ENCODE measurements around the gene PPP6R2.

GRCh38 chr22:50361688-50362087 is 18.6 kb downstream of the PPP6R2 start:
- TF ChIP-seq EP300 (conservative IDR thresholded peaks at IDR 0.05; ENCODE audit: poor library complexity, severe bottlenecking) (no peak), REST (IDR thresholded peaks at IDR 0.05; ENCODE audit: borderline replicate concordance) (no peak), CTCF (IDR thresholded peaks at IDR 0.05; ENCODE audit: poor library complexity, severe bottlenecking) (no peak), MXI1 (conservative IDR thresholded peaks at IDR 0.05; ENCODE audit: poor library complexity, severe bottlenecking) (no peak), EZH2 (IDR thresholded peaks at IDR 0.05; ENCODE audit: borderline replicate concordance, insufficient read depth, low read length, poor library complexity, severe bottlenecking) (no peak), SMC3 (conservative IDR thresholded peaks at IDR 0.05; ENCODE audit: poor library complexity) (no peak), RAD21 (conservative IDR thresholded peaks at IDR 0.05) (no peak), POLR2AphosphoS5 (IDR thresholded peaks at IDR 0.05) (no peak), TAF1 (IDR thresholded peaks at IDR 0.05; ENCODE audit: low read depth) (no peak)

Data from neural cell (in vitro differentiated cells).